Duodenal mucosa (tissue), 2 donors: ENCODE data around the gene NEUROG1.

Experiments
- H3K27ac ChIP-seq: one replicate; pipeline ENCODE4 v1.7.0; 2013; ENCODE audit warnings: low read depth, low read length
- H3K27me3 ChIP-seq, 2 donors: one replicate each; pipeline ENCODE4 v1.7.0; 2013; ENCODE audit warnings: low read length in 2 of 2, control low read depth in 1 of 2; ENCODE audit not compliant: insufficient read depth in 2 of 2, control insufficient read depth in 1 of 2
- H3K36me3 ChIP-seq, 2 donors: one replicate each; pipeline ENCODE4 v1.7.0; 2013; ENCODE audit warnings: low read length in 2 of 2, control low read depth in 1 of 2; ENCODE audit not compliant: insufficient read depth in 2 of 2, control insufficient read depth in 1 of 2
- H3K4me1 ChIP-seq, 2 donors: one replicate each; pipeline ENCODE4 v1.7.0; 2013; ENCODE audit warnings: low read length in 2 of 2, control low read depth in 1 of 2; ENCODE audit not compliant: insufficient read depth in 2 of 2, control insufficient read depth in 1 of 2
- H3K4me3 ChIP-seq, 2 donors: one replicate each; pipeline ENCODE4 v1.7.0; 2013; ENCODE audit warnings: low read length in 2 of 2, low read depth in 1 of 2
- H3K9ac ChIP-seq, 2 donors: one replicate each; pipeline ENCODE4 v1.7.0; 2013; ENCODE audit warnings: low read length in 2 of 2, low read depth in 1 of 2
- H3K9me3 ChIP-seq, 2 donors: one replicate each; pipeline ENCODE4 v1.7.0; 2013; ENCODE audit warnings: low read length in 2 of 2, control low read depth in 1 of 2; ENCODE audit not compliant: control insufficient read depth in 1 of 2

Gene NEUROG1

GRCh38 chr5:135565266-135565665, 29.5 kb upstream of the NEUROG1 start:
- H3K9me3 ChIP-seq = no peaks in the 10 kb centered on the region

DNA sequence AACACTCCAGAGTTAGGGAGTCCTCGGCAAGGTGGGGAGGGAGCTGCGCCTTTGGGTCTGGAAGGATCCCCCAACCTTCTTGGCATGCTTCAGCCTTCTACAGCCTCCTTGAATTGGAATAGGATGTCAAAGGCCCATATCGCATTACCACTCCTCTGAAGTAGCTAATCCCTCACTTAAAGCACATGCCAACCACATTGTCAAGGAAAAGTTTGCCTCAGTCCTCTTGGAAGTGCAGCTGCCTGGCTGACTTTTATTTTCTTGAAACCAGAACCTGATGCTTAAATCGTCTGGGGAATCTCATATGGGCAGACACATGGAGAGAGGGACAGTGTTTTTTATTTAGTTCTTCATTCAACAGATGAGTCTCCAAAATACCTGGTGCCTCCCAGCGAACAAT, 28.6 kb upstream of the NEUROG1 start:
- peaks cover 0 to 7% of the 10 kb centered on the region in 2 donors for H3K27me3 ChIP-seq
- H3K4me1 ChIP-seq = peaks cover 6% of the 10 kb centered on the region in 2 donors
- no peak overlapping the region for H3K4me3 ChIP-seq
- no peak overlapping the region for H3K27ac ChIP-seq
- H3K36me3 ChIP-seq = no peaks in the 10 kb centered on the region
- H3K9ac ChIP-seq = no peak overlapping the region
- no peaks in the 10 kb centered on the region for H3K9me3 ChIP-seq

More at GRCh38 chr5:135565266-135565665, 29.5 kb upstream of the NEUROG1 start:
- no peak overlapping the region for H3K4me3 ChIP-seq
- H3K4me1 ChIP-seq = peaks cover 6 to 7% of the 10 kb centered on the region in 2 donors
- H3K27ac ChIP-seq = no peak overlapping the region
- H3K36me3 ChIP-seq = no peaks in the 10 kb centered on the region
- H3K9ac ChIP-seq = no peak overlapping the region
- H3K27me3 ChIP-seq = peaks cover 0 to 2% of the 10 kb centered on the region in 2 donors

DNA sequence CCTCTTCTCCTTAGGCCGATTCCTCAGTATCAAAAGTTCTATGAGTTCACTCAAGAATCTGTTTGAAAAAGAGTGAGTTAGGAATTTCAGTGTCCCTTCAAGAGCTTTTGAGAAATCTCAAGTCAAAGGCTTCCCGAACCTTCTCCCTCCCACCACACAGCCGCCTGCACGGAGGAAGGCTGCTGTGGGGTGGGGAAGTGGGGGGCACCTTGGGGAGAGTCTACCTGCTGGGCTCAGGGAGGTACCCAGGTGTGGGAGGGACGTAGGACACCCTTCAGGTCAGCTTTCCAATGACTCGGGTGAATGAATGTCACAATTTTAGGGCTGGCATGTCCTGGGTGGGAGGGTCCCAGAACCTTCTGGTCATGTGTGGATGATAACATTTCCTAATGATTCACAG, 25.5 kb upstream of the NEUROG1 start:
- no peak overlapping the region for H3K4me3 ChIP-seq
- no peak overlapping the region for H3K27ac ChIP-seq
- peaks cover 0 to 13% of the 10 kb centered on the region in 2 donors for H3K27me3 ChIP-seq
- H3K4me1 ChIP-seq = no peaks in the 10 kb centered on the region
- no peaks in the 10 kb centered on the region for H3K9me3 ChIP-seq
- H3K9ac ChIP-seq = no peak overlapping the region
- H3K36me3 ChIP-seq = no peaks in the 10 kb centered on the region

DNA sequence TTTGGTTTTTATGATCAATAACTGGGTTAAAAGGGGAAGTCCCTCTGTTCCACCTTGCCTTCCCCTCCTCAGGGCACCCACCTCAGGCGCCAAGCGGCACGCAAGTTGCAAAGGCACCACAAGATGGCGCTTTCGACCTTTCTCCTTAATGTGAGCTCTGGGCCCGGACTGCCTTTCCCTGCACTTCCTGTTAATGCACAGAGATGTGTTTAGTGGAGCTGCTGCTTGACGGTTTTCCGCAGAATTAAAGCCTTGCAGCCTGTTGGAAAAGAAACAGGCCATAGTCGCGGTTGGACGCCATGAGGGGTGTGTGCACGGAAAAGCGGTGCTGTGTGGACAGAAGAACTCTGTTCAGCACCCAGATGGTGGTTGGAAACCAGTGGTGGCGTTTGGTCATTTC, 25.1 kb upstream of the NEUROG1 start:
- no peaks in the 10 kb centered on the region for H3K36me3 ChIP-seq

DNA sequence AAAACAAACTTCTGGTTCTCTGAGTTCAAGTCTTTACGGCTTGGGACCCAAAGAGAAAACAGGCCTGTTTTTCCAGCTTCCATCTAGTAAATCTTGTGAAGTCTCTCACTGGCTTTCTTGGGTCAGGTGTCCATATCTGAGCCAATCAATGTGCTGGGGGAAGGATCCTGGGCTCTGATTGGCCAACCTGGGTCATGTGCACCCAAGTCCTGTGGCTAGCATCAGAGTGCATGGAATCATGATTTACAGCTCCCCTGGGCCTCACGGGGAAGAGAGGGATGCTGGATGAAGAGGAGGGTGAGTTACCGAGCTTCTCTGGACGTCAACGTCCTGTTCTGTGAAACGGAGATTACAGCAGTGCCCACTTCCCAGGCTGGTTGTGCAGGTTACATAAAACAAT, 23.6 kb upstream of the NEUROG1 start:
- Histone ChIP-seq H3K36me3 (no peaks in the 10 kb centered on the region), H3K9me3 (no peaks in the 10 kb centered on the region), H3K4me1 (no peaks in the 10 kb centered on the region), H3K4me3 (no peak overlapping the region), H3K27ac (no peak overlapping the region), H3K9ac (no peak overlapping the region), H3K27me3 (peaks cover 0 to 20% of the 10 kb centered on the region in 2 donors)

More for the DNA sequence above, 25.1 kb upstream of the NEUROG1 start:
- H3K27ac ChIP-seq = no peak overlapping the region
- peaks cover 0 to 17% of the 10 kb centered on the region in 2 donors for H3K27me3 ChIP-seq
- H3K4me3 ChIP-seq = no peak overlapping the region
- H3K9me3 ChIP-seq = no peaks in the 10 kb centered on the region
- H3K9ac ChIP-seq = no peak overlapping the region
- no peaks in the 10 kb centered on the region for H3K4me1 ChIP-seq

DNA sequence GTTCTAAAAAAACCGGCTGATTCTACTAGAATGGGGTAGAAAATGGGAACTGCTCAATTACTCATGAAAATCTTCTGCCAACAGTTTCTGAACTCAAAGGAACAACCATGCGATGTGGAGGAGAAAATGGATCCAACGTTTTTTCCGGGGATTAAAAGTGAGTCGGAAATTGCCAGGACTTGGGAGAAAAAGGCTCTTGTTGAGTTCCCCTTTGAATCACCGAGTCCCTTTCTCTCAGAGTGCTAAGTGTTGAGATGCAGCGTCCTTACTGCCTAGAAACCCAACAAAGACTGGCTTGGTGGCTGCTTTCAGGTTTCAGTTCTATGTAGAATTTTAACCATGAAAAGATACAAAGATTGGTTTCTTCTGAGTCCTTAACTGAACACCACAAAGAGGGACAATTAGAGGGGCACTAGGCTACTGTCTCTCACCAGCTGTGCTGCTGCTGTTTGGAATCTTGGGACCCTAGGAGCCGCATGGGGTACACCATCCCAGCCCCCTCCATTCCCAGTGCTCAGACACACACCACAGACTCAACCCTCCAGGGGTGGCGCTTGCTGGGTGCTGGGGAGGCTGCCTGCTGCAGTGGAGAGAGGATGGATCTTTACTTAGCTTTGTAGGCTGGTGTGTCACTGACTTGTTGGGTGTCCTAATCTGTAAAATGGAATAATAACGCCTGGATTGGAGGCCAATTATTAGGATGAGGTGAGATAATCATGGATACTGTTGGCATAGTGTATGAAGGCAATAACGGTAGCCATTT, 21.5 kb upstream of the NEUROG1 start:
- no peaks in the 10 kb centered on the region for H3K4me1 ChIP-seq
- H3K36me3 ChIP-seq = no peaks in the 10 kb centered on the region
- no peak overlapping the region for H3K9ac ChIP-seq
- H3K9me3 ChIP-seq = no peaks in the 10 kb centered on the region
- H3K27ac ChIP-seq = no peak overlapping the region
- H3K4me3 ChIP-seq = no peak overlapping the region
- H3K27me3 ChIP-seq = peaks cover 0 to 20% of the 10 kb centered on the region in 2 donors

DNA sequence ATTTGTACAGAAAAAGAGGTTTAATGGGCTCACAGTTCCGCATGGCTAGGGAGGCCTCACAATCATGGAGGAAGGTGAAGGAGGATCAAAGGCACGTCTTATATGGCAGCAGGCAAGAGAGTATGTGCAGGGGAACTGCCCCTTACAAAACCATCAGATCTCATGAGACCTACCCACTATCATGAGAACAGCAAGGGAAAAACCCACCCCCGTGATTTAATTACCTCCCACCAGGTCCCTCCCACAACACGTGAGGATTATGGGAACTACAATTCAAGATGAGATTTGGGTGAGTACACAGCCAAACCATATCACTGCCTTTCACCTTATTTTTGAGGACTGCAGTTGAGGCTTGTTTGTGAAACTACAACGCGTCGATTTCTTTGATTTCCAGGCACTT, 20.9 kb upstream of the NEUROG1 start:
- peaks cover 0 to 21% of the 10 kb centered on the region in 2 donors for H3K27me3 ChIP-seq
- no peaks in the 10 kb centered on the region for H3K9me3 ChIP-seq
- no peak overlapping the region for H3K4me3 ChIP-seq

GRCh38 chr5:135555530-135555929, 19.8 kb upstream of the NEUROG1 start:
- Histone ChIP-seq H3K27me3 (peaks cover 0 to 28% of the 10 kb centered on the region in 2 donors), H3K4me3 (no peak overlapping the region), H3K36me3 (no peaks in the 10 kb centered on the region), H3K4me1 (no peaks in the 10 kb centered on the region), H3K9ac (no peak overlapping the region), H3K9me3 (no peaks in the 10 kb centered on the region), H3K27ac (no peak overlapping the region)

More for the DNA sequence above, 20.9 kb upstream of the NEUROG1 start:
- H3K9ac ChIP-seq = no peak overlapping the region
- no peaks in the 10 kb centered on the region for H3K4me1 ChIP-seq
- no peaks in the 10 kb centered on the region for H3K36me3 ChIP-seq
- no peak overlapping the region for H3K27ac ChIP-seq

DNA sequence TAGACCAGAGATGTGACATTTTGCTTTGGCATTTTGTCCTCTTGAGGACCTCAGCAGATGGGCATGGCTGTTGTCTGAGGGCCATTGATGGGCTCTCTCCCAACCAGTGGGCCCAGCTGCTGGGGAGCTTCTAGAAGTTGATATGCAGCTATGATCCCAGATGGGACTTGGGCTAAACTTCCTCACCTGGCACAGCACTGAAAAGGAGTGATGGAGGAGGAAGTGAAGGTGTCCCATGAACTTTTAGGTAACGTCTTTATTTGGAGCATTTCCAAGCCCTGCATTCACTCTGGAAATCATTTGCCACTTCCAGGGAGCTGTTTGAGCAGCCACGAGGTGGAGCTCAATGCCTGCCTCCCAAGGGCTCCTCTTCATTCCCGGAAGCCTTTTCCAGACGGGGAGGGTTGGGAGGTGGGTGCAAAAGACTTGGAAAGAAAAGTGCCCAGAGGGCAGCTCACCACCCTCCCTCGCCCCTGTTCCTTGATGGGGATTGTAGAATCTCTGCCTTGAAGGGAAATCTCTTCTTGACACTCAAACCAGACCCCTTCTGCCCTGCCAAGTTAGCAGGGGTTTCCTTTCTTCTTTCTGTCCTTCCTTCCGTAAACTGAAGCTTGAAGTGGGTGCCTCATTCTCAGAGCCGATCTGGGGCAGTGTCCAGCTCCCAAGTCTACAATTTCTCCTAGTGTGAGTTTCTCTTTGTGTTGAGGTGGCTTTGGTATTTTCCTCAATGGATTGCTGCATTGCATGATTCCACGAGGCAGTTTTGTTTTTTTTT, 18.1 kb upstream of the NEUROG1 start:
- Histone ChIP-seq H3K4me3 (peak overlapping the region; percentile 45 to 55), H3K4me1 (no peaks in the 10 kb centered on the region), H3K27ac (no peak overlapping the region), H3K36me3 (no peaks in the 10 kb centered on the region), H3K27me3 (peaks cover 4 to 18% of the 10 kb centered on the region in 2 donors), H3K9ac (peak overlapping the region; percentile 9 to 31), H3K9me3 (no peaks in the 10 kb centered on the region)
